HEK293 (cell line): ENCODE results near the gene TMEM179B.

Experiments
- KLF16 ChIP-seq: fragments of 450-650 bp; formaldehyde crosslinking; IDR thresholded peaks from 2 replicates; pipeline ENCODE4 v1.5.1; 2017; ENCODE audit warnings: missing biosample characterization, missing genetic modification characterization
- MYNN ChIP-seq: fragments of 450-650 bp; formaldehyde crosslinking; IDR thresholded peaks from 2 replicates; pipeline ENCODE4 v1.5.1; 2016; ENCODE audit warnings: missing biosample characterization, missing genetic modification characterization, borderline replicate concordance
- SP2 ChIP-seq: fragments of 450-650 bp; formaldehyde crosslinking; IDR thresholded peaks from 2 replicates; pipeline ENCODE4 v1.5.1; 2016; ENCODE audit warnings: missing biosample characterization, missing genetic modification characterization
- TCF7L2 ChIP-seq: IDR thresholded peaks from 2 replicates; pipeline ENCODE4 v1.6.1; 2011; ENCODE audit warnings: low read depth, mild to moderate bottlenecking, inconsistent platforms, low read length, moderate library complexity, borderline replicate concordance
- WT1 ChIP-seq: fragments of 450-650 bp; formaldehyde crosslinking; IDR thresholded peaks from 2 replicates; pipeline ENCODE4 v1.5.1; 2016; ENCODE audit warnings: missing biosample characterization, missing genetic modification characterization
- ZFP3 ChIP-seq: fragments of 450-650 bp; formaldehyde crosslinking; IDR thresholded peaks from 2 replicates; pipeline ENCODE4 v1.5.1; 2016; ENCODE audit warnings: low read depth, missing biosample characterization, missing genetic modification characterization
- ZNF585B ChIP-seq: fragments of 450-650 bp; formaldehyde crosslinking; IDR thresholded peaks from 2 replicates; pipeline ENCODE4 v1.5.1; 2016; ENCODE audit warnings: missing biosample characterization, missing genetic modification characterization
- ZNF626 ChIP-seq: fragments of 450-650 bp; sonication (Bioruptor Pico); formaldehyde crosslinking; IDR thresholded peaks from 2 replicates; pipeline ENCODE4 v1.5.1; 2018; ENCODE audit warnings: missing biosample characterization, missing genetic modification characterization, inconsistent platforms
- ZNF76 ChIP-seq: fragments of 450-650 bp; formaldehyde crosslinking; IDR thresholded peaks from 2 replicates; pipeline ENCODE4; 2016; ENCODE audit warnings: low read depth, missing biosample characterization, missing genetic modification characterization, borderline replicate concordance
- TF ChIP-seq, protein P1 (sequence below): fragments of 450-650 bp; formaldehyde crosslinking; IDR thresholded peaks from 2 replicates; pipeline ENCODE4 v1.5.1; 2016; ENCODE audit warnings: missing biosample characterization, missing genetic modification characterization
- TF ChIP-seq, protein P2 (sequence below): fragments of 450-650 bp; formaldehyde crosslinking; IDR thresholded peaks from 2 replicates; pipeline ENCODE4 v1.5.1; 2016; ENCODE audit warnings: missing biosample characterization, missing genetic modification characterization, low read depth
- TF ChIP-seq, protein P3 (sequence below): fragments of 450-650 bp; formaldehyde crosslinking; IDR thresholded peaks from 2 replicates; pipeline ENCODE4 v1.5.1; 2016; ENCODE audit warnings: missing biosample characterization, missing genetic modification characterization
- TF ChIP-seq, protein P4 (sequence below): fragments of 450-650 bp; formaldehyde crosslinking; IDR thresholded peaks from 2 replicates; pipeline ENCODE4 v1.5.1; 2016; ENCODE audit warnings: missing biosample characterization, missing genetic modification characterization
- TF ChIP-seq, protein P5 (sequence below): fragments of 450-650 bp; IDR thresholded peaks from 2 replicates; pipeline ENCODE4 v1.5.1; 2018; ENCODE audit warnings: missing biosample characterization, missing genetic modification characterization

DNA sequence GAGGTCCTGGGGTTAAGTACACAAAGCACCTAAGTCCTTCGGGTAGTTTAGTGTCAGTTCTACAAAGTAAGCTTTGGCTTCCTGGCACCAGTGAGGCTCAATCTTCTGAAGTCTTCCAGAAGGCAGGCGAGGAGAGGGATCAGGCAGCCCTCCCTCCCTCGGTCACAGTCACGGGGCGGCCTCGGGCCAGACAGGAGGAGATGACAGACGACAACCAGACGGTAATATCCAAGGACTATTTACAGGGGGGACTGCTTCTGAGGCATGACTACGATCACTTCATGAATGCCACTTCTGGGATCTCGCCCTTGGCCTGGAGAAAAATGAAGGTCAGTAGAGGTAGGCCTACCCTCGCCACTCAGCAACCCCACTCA, 5.0 kb downstream of the TMEM179B start:
- TF ChIP-seq ZNF76 (tag by site-specific recombination) (no peak), MYNN (tag by site-specific recombination) (no peak), ZNF626 (no peak), ZFP3 (no peak), TCF7L2 (no peak), ZNF585B (tag by site-specific recombination) (no peak), KLF16 (tag by site-specific recombination) (no peak), SP2 (no peak), WT1 (tag by site-specific recombination) (no peak)
- TF ChIP-seq, protein P1, sequence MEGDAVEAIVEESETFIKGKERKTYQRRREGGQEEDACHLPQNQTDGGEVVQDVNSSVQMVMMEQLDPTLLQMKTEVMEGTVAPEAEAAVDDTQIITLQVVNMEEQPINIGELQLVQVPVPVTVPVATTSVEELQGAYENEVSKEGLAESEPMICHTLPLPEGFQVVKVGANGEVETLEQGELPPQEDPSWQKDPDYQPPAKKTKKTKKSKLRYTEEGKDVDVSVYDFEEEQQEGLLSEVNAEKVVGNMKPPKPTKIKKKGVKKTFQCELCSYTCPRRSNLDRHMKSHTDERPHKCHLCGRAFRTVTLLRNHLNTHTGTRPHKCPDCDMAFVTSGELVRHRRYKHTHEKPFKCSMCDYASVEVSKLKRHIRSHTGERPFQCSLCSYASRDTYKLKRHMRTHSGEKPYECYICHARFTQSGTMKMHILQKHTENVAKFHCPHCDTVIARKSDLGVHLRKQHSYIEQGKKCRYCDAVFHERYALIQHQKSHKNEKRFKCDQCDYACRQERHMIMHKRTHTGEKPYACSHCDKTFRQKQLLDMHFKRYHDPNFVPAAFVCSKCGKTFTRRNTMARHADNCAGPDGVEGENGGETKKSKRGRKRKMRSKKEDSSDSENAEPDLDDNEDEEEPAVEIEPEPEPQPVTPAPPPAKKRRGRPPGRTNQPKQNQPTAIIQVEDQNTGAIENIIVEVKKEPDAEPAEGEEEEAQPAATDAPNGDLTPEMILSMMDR (tag by site-specific recombination): no peak
- TF ChIP-seq, protein P2, sequence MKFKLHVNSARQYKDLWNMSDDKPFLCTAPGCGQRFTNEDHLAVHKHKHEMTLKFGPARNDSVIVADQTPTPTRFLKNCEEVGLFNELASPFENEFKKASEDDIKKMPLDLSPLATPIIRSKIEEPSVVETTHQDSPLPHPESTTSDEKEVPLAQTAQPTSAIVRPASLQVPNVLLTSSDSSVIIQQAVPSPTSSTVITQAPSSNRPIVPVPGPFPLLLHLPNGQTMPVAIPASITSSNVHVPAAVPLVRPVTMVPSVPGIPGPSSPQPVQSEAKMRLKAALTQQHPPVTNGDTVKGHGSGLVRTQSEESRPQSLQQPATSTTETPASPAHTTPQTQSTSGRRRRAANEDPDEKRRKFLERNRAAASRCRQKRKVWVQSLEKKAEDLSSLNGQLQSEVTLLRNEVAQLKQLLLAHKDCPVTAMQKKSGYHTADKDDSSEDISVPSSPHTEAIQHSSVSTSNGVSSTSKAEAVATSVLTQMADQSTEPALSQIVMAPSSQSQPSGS: no peak
- TF ChIP-seq, protein P3, sequence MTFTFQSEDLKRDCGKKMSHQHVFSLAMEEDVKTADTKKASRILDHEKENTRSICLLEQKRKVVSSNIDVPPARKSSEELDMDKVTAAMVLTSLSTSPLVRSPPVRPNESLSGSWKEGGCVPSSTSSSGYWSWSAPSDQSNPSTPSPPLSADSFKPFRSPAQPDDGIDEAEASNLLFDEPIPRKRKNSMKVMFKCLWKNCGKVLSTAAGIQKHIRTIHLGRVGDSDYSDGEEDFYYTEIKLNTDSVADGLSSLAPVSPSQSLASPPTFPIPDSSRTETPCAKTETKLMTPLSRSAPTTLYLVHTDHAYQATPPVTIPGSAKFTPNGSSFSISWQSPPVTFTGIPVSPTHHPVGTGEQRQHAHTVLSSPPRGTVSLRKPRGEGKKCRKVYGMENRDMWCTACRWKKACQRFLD (tag by site-specific recombination): no peak
- TF ChIP-seq, protein P4, sequence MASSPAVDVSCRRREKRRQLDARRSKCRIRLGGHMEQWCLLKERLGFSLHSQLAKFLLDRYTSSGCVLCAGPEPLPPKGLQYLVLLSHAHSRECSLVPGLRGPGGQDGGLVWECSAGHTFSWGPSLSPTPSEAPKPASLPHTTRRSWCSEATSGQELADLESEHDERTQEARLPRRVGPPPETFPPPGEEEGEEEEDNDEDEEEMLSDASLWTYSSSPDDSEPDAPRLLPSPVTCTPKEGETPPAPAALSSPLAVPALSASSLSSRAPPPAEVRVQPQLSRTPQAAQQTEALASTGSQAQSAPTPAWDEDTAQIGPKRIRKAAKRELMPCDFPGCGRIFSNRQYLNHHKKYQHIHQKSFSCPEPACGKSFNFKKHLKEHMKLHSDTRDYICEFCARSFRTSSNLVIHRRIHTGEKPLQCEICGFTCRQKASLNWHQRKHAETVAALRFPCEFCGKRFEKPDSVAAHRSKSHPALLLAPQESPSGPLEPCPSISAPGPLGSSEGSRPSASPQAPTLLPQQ (tag by site-specific recombination): no peak
- TF ChIP-seq, protein P5, sequence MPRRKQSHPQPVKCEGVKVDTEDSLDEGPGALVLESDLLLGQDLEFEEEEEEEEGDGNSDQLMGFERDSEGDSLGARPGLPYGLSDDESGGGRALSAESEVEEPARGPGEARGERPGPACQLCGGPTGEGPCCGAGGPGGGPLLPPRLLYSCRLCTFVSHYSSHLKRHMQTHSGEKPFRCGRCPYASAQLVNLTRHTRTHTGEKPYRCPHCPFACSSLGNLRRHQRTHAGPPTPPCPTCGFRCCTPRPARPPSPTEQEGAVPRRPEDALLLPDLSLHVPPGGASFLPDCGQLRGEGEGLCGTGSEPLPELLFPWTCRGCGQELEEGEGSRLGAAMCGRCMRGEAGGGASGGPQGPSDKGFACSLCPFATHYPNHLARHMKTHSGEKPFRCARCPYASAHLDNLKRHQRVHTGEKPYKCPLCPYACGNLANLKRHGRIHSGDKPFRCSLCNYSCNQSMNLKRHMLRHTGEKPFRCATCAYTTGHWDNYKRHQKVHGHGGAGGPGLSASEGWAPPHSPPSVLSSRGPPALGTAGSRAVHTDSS (tag by site-specific recombination): no peak
